SK-N-SH (cell line): ENCODE data around the gene CAMK2D. TPM values are rescaled to one million over a fixed set of nuclear protein-coding genes. Genes with fewer than 3 reads are reported as not detected.
"Not testable (repeated sequence)": the region's sequence is repeated elsewhere in the genome, so short reads cannot be mapped to it uniquely, and the experiment has no call there.

ENCODE experiments used
- CTCF ChIA-PET: fragments of 300-600, 350-600 bp; formaldehyde crosslinking; extraction: SDS; loops from one replicate; lab custom pipeline; 2021; lab: Yijun Ruan, JAX
- POLR2A ChIA-PET: fragments of 350-600 bp; sonication (Branson Sonifier 250); formaldehyde crosslinking; extraction: SDS; loops from one replicate; lab custom pipeline; 2020; ENCODE audit warnings: antibody characterized with exemption, inconsistent platforms; lab: Yijun Ruan, JAX
- DNase-seq: peaks from one replicate; pipeline ENCODE4 v3.0.0; 2012
- H2AFZ ChIP-seq: fragments of 200-600 bp; sonication (generic); 2 replicates; pipeline ENCODE4 v1.8.1; 2016; ENCODE audit warnings: antibody characterized with exemption, mild to moderate bottlenecking, low read depth
- H3F3A ChIP-seq: fragments of 200-600 bp; sonication (generic); replicated peaks from 2 replicates; pipeline ENCODE3; 2016; ENCODE audit warnings: antibody characterized with exemption, mild to moderate bottlenecking; ENCODE audit not compliant: insufficient read depth
- H3K27ac ChIP-seq, 2 experiments: fragments of 200-500 bp in 1 of 2; fragments of 200-600 bp in 1 of 2; sonication (Bioruptor generic) in 1 of 2; sonication (generic), shearing (Covaris generic) in 1 of 2; 2 replicates each; pipeline versions ENCODE4 v1.5.1 to v1.6.1; 2014 to 2016; ENCODE audit warnings: low read depth in 2 of 2, inconsistent platforms in 1 of 2, low read length in 1 of 2, mild to moderate bottlenecking in 1 of 2, mixed read lengths in 1 of 2
- H3K27me3 ChIP-seq: fragments of 200-600 bp; sonication (generic), shearing (Covaris generic); 2 replicates; pipeline ENCODE4 v1.6.1; 2016; ENCODE audit warnings: mixed run types; ENCODE audit not compliant: insufficient read depth
- H3K36me3 ChIP-seq, 2 experiments: fragments of 200-500 bp in 1 of 2; fragments of 200-600 bp in 1 of 2; sonication (Bioruptor generic) in 1 of 2; sonication (generic) in 1 of 2; replicated peaks in 1 of 2; 2 replicates each; pipeline versions ENCODE3 to v1.5.1; 2014 to 2016; ENCODE audit warnings: low read length in 1 of 2, mild to moderate bottlenecking in 1 of 2; ENCODE audit not compliant: insufficient read depth in 2 of 2, control insufficient read depth in 1 of 2
- H3K4me1 ChIP-seq, 2 experiments: fragments of 200-500 bp in 1 of 2; fragments of 200-600 bp in 1 of 2; sonication (Bioruptor generic) in 1 of 2; sonication (generic), shearing (Covaris generic) in 1 of 2; 2 replicates each; pipeline versions ENCODE4 v1.5.1 to v1.6.1; 2014 to 2016; ENCODE audit warnings: low read depth in 1 of 2, low read length in 1 of 2, mixed run types in 1 of 2; ENCODE audit not compliant: insufficient read depth in 2 of 2, control insufficient read depth in 1 of 2
- H3K4me2 ChIP-seq: fragments of 200-600 bp; sonication (generic), shearing (Covaris generic); 2 replicates; pipeline ENCODE4 v1.6.1; 2017; ENCODE audit warnings: mixed run types
- H3K4me3 ChIP-seq, 2 experiments: fragments of 200-500 bp in 1 of 2; fragments of 200-600 bp in 1 of 2; sonication (Bioruptor generic) in 1 of 2; sonication (generic), shearing (Covaris generic) in 1 of 2; 2 replicates each; pipeline versions ENCODE4 v1.5.1 to v1.8.1; 2014 to 2016; ENCODE audit warnings: low read depth in 2 of 2, inconsistent platforms in 1 of 2, low read length in 1 of 2, mild to moderate bottlenecking in 1 of 2, mixed read lengths in 1 of 2, moderate library complexity in 1 of 2
- H3K79me2 ChIP-seq: fragments of 200-600 bp; sonication (generic); 2 replicates; pipeline ENCODE4 v1.8.1; 2017; ENCODE audit warnings: mild to moderate bottlenecking; ENCODE audit not compliant: insufficient read depth
- H3K9ac ChIP-seq: fragments of 200-600 bp; sonication (generic); 2 replicates; pipeline ENCODE4 v1.6.1; 2017; ENCODE audit warnings: mixed run types
- H3K9me2 ChIP-seq: fragments of 200-600 bp; sonication (generic); 2 replicates; pipeline ENCODE4 v1.6.1; 2017; ENCODE audit warnings: mixed run types
- H3K9me3 ChIP-seq: fragments of 200-600 bp; sonication (generic); 2 replicates; pipeline ENCODE4 v1.6.1; 2017; ENCODE audit warnings: mixed run types, mild to moderate bottlenecking, moderate library complexity
- H4K20me1 ChIP-seq: fragments of 200-600 bp; sonication (generic); 2 replicates; pipeline ENCODE4 v1.6.1; 2017; ENCODE audit warnings: mild to moderate bottlenecking, mixed run types; ENCODE audit not compliant: insufficient read depth
- CHD2 ChIP-seq: fragments of 150-350 bp; IDR thresholded peaks from 2 replicates; pipeline ENCODE4 v1.6.1; 2018; ENCODE audit warnings: low read length; ENCODE audit not compliant: partially characterized antibody
- CTCF ChIP-seq: fragments of 200-600 bp; sonication (generic); IDR thresholded peaks from 2 replicates; pipeline ENCODE4 v1.6.1; 2017; ENCODE audit warnings: antibody characterized with exemption, mild to moderate bottlenecking, moderate library complexity
- MEF2A ChIP-seq: IDR thresholded peaks from 2 replicates; pipeline ENCODE4 v1.4.0; 2012; ENCODE audit warnings: low read depth, borderline replicate concordance
- RCOR1 ChIP-seq: fragments of 150-350 bp; IDR thresholded peaks from 2 replicates; pipeline ENCODE4 v1.6.1; 2017; ENCODE audit warnings: antibody characterized with exemption, low read length
- RXRA ChIP-seq: IDR thresholded peaks from 2 replicates; pipeline ENCODE4 v1.4.0; 2012; ENCODE audit warnings: low read depth, mild to moderate bottlenecking, borderline replicate concordance
- TAF1 ChIP-seq: IDR thresholded peaks from 2 replicates; pipeline ENCODE4 v1.6.1; 2012; ENCODE audit warnings: low read depth, mild to moderate bottlenecking, low read length, moderate library complexity, borderline replicate concordance
- TCF12 ChIP-seq: IDR thresholded peaks from 2 replicates; pipeline ENCODE4 v1.4.0; 2012
- TEAD4 ChIP-seq: IDR thresholded peaks from 2 replicates; pipeline ENCODE4 v1.4.0; 2012; ENCODE audit warnings: mild to moderate bottlenecking, borderline replicate concordance; ENCODE audit not compliant: insufficient read depth
- WGBS: methylation state at CpG from one replicate; pipeline ENCODE4 v1.1.6; 2017; ENCODE audit warnings: low lambda C conversion rate; 5-methylcytosine and 5-hydroxymethylcytosine counted together
- polyA plus RNA-seq, 3 experiments: library from polyadenylated mRNA; depleted of rRNA; stranded (reverse); fragments of >200 nt; gene quantifications; 2 replicates each; pipeline ENCODE4 v1.2.3, GENCODE V29; 2012

The CAMK2D gene
- polyA plus RNA-seq, 1 of the 3 experiments (the other 2 are of a cell fraction): 17.0 TPM

- Histone ChIP-seq H3K9me3 (no peaks in the 10 kb centered on the region), H3K9me2 (no peaks in the 10 kb centered on the region)
These were observed 40.3 kb upstream of the CAMK2D start for GRCh38 chr4:113801882-113802281.

GRCh38 chr4:113796381-113796780, 34.8 kb upstream of the CAMK2D start:
- H3K9me3 ChIP-seq, H3K27me3 ChIP-seq, H3K4me2 ChIP-seq, H3K9ac ChIP-seq, H3F3A ChIP-seq, H3K27ac ChIP-seq, H3K4me3 ChIP-seq, DNase-seq, H2AFZ ChIP-seq, H3K79me2 ChIP-seq, H3K9me2 ChIP-seq, H3K36me3 ChIP-seq, H3K4me1 ChIP-seq, H4K20me1 ChIP-seq, CTCF ChIA-PET, POLR2A ChIA-PET: not testable (repeated sequence)
- WGBS: 56% methylated on average over 12 of the region's 24 CpGs

More at GRCh38 chr4:113801882-113802281, 40.3 kb upstream of the CAMK2D start:
- Histone ChIP-seq H3K79me2 (no peaks in the 10 kb centered on the region), H3F3A (no peaks in the 10 kb centered on the region), H3K27ac (no peak overlapping the region), H3K27me3 (no peaks in the 10 kb centered on the region), H3K4me3 (no peak overlapping the region), H3K4me2 (no peak overlapping the region), H3K36me3 (no peaks in the 10 kb centered on the region), H4K20me1 (no peaks in the 10 kb centered on the region), H2AFZ (no peak overlapping the region), H3K9ac (no peak overlapping the region), H3K4me1 (no peaks in the 10 kb centered on the region)
- no peak for DNase-seq
- CTCF ChIA-PET: no interaction called here
- TF ChIP-seq RCOR1 (no peak), TCF12 (no peak), CTCF (no peak), MEF2A (no peak), TEAD4 (no peak), TAF1 (no peak), CHD2 (no peak)
- POLR2A ChIA-PET: no interaction called here

- Histone ChIP-seq H3K27ac (no peak overlapping the region), H3F3A (no peaks in the 10 kb centered on the region), H3K4me1 (no peaks in the 10 kb centered on the region), H3K4me3 (no peak overlapping the region), H3K9me2 (no peaks in the 10 kb centered on the region), H3K27me3 (no peaks in the 10 kb centered on the region), H4K20me1 (no peaks in the 10 kb centered on the region), H3K36me3 (no peaks in the 10 kb centered on the region), H3K79me2 (no peaks in the 10 kb centered on the region), H2AFZ (no peak overlapping the region), H3K4me2 (no peak overlapping the region), H3K9me3 (no peaks in the 10 kb centered on the region; the same call in 1 of the 2 replicates), H3K9ac (no peak overlapping the region)
- TF ChIP-seq RXRA (no peak), CTCF (no peak)
- POLR2A ChIA-PET: no interaction called here
- CTCF ChIA-PET: interaction anchor here (0.7 to 1.8 kb wide), 2 partner anchors 8 to 765 kb away, joined by 3 to 5 read pairs; no protein-coding TSS in a partner anchor
- DNase-seq: no peak
- 55% methylated on average over 1 of the region's 1 CpG for WGBS
These were observed 28.9 kb upstream of the CAMK2D start for GRCh38 chr4:113790478-113790877.
